Stomach (tissue), 9 donors: ENCODE measurements around the gene ASTN2. TPM values are rescaled to one million over a fixed set of nuclear protein-coding genes. Genes with fewer than 3 reads are reported as not detected.
"Not testable (repeated sequence)": the region's sequence is repeated elsewhere in the genome, so short reads cannot be mapped to it uniquely, and the experiment has no call there.

Experiments
- DNase-seq, 2 donors: peaks; one replicate each; pipeline versions ENCODE4 v3.0.0 to v3.0.0-alpha.2; 2013 to 2019
- H3K27ac ChIP-seq, 5 donors: fragments of 200-600 bp in 4 of 5; sonication (generic) in 4 of 5; one replicate each; pipeline ENCODE4 v1.5.1; 2013 to 2019; ENCODE audit warnings: mild to moderate bottlenecking in 1 of 5, moderate library complexity in 1 of 5
- H3K27me3 ChIP-seq, 3 donors: fragments of 200-600 bp; sonication (generic); one replicate each; pipeline ENCODE4 v1.5.1; 2017 to 2019; ENCODE audit warnings: mixed run types in 1 of 3
- H3K36me3 ChIP-seq, 4 donors: fragments of 200-600 bp; sonication (generic); 1 replicate in 3 of 4; 2 replicates in 1 of 4; pipeline ENCODE4 v1.5.1; 2016 to 2019
- H3K4me1 ChIP-seq, 4 donors: fragments of 200-600 bp; sonication (generic); one replicate each; pipeline ENCODE4 v1.5.1; 2016 to 2019
- H3K4me3 ChIP-seq, 4 donors: fragments of 200-600 bp; sonication (generic) in 3 of 4; one replicate each; pipeline ENCODE4 v1.5.1; 2016 to 2019; ENCODE audit warnings: mild to moderate bottlenecking in 1 of 4
- H3K9me3 ChIP-seq, 4 donors: fragments of 200-600 bp; sonication (generic); one replicate each; pipeline ENCODE4 v1.5.1; 2016 to 2019
- EP300 ChIP-seq: sonication (generic); formaldehyde crosslinking; IDR thresholded peaks from one replicate; pipeline ENCODE4 v1.6.1; 2017; ENCODE audit warnings: antibody characterized with exemption
- POLR2A ChIP-seq, 4 donors: fragments of 450-650 bp; IDR thresholded peaks; one replicate each; pipeline ENCODE4 v1.6.1; 2016; ENCODE audit warnings: antibody characterized with exemption in 4 of 4, control low read depth in 2 of 4, mild to moderate bottlenecking in 1 of 4, moderate library complexity in 1 of 4
- POLR2AphosphoS5 ChIP-seq, 3 donors: sonication (generic); formaldehyde crosslinking; IDR thresholded peaks; one replicate each; pipeline ENCODE4 v1.6.1; 2016; ENCODE audit warnings: antibody characterized with exemption in 3 of 3
- WGBS, 5 donors: extraction: QIAGEN DNeasy Blood & Tissue Kit in 3 of 5; methylation state at CpG; one replicate each; pipeline versions ENCODE4 v1.1.5 to v1.1.7; 2013 to 2018; 5-methylcytosine and 5-hydroxymethylcytosine counted together
- intact Hi-C: fragments of 100-400 bp; cut with DNase I; formaldehyde crosslinking; loops from one replicate; pipeline ENCODE4 v1.15.1; 2023; ENCODE audit warnings: low total_unique reads
- polyA plus RNA-seq, 3 donors: library from polyadenylated mRNA; stranded (reverse); fragments of 200-250 nt; gene quantifications; one replicate each; pipeline ENCODE4 v1.2.3, GENCODE V29; 2013
- total RNA-seq, 5 donors: library from RNA; depleted of rRNA; stranded (reverse); fragments of >200 nt; gene quantifications; one replicate each; pipeline versions ENCODE4 v1.1.0 to v1.2.3, GENCODE V29; 2014 to 2016
- TF ChIP-seq, protein P1 (sequence below), 7 experiments: fragments of 450-650 bp in 4 of 7; fragments of 200-600 bp in 3 of 7; sonication (generic) in 3 of 7; IDR thresholded peaks; one replicate each; pipeline ENCODE4 v1.5.1; 2016 to 2019; ENCODE audit warnings: antibody characterized with exemption in 7 of 7, control low read depth in 2 of 7, mild to moderate bottlenecking in 1 of 7
- donor health status: healthy with polysubstance abuse.
- donor health status: Bipolar disorder and iron deficiency.
- donor health status: healthy.

ASTN2 gene
- total and polyA plus RNA-seq, 8 donors = 2.1 to 22.3 (median 4.2) TPM; not detected in 1

DNA sequence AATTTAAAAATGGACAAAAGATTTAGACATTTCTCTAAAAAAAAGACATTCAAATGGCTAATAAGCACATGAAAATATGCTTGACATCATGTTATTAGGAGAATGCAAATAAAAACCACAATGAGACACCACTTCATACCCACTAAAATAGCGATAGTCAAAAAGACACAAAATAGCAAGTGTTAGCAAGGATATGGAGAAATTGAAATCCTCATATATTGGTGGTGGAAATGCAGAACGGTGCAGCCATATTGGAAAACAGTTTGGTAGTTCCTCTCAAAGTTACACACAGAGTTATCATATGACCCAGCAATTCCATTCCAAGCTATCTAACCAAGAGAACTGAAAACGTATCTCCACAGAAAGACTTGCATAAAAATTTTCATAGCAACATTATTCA, 955.3 kb downstream of the ASTN2 start:
- H3K36me3 ChIP-seq = no peaks in the 10 kb centered on the region
- peaks cover 0 to 13% (median 6%) of the 10 kb centered on the region in 4 donors for H3K9me3 ChIP-seq
- H3K27ac ChIP-seq = no peak overlapping the region
- WGBS, 5 donors = 84 to 92% (median 89%) methylated on average over 3 of the region's 3 CpGs
- no peaks in the 10 kb centered on the region for H3K4me1 ChIP-seq
- no peak overlapping the region for H3K4me3 ChIP-seq
- no peaks in the 10 kb centered on the region for H3K27me3 ChIP-seq
- DNase-seq = no peak
- TF ChIP-seq, protein P1, sequence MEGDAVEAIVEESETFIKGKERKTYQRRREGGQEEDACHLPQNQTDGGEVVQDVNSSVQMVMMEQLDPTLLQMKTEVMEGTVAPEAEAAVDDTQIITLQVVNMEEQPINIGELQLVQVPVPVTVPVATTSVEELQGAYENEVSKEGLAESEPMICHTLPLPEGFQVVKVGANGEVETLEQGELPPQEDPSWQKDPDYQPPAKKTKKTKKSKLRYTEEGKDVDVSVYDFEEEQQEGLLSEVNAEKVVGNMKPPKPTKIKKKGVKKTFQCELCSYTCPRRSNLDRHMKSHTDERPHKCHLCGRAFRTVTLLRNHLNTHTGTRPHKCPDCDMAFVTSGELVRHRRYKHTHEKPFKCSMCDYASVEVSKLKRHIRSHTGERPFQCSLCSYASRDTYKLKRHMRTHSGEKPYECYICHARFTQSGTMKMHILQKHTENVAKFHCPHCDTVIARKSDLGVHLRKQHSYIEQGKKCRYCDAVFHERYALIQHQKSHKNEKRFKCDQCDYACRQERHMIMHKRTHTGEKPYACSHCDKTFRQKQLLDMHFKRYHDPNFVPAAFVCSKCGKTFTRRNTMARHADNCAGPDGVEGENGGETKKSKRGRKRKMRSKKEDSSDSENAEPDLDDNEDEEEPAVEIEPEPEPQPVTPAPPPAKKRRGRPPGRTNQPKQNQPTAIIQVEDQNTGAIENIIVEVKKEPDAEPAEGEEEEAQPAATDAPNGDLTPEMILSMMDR (IDR thresholded peaks at IDR 0.05) = no peak
- TF ChIP-seq POLR2AphosphoS5 (IDR thresholded peaks at IDR 0.05) = no peak
- no peak for TF ChIP-seq POLR2A (IDR thresholded peaks at IDR 0.05)
- TF ChIP-seq EP300 = no peak
- intact Hi-C loops = no loop called here

DNA sequence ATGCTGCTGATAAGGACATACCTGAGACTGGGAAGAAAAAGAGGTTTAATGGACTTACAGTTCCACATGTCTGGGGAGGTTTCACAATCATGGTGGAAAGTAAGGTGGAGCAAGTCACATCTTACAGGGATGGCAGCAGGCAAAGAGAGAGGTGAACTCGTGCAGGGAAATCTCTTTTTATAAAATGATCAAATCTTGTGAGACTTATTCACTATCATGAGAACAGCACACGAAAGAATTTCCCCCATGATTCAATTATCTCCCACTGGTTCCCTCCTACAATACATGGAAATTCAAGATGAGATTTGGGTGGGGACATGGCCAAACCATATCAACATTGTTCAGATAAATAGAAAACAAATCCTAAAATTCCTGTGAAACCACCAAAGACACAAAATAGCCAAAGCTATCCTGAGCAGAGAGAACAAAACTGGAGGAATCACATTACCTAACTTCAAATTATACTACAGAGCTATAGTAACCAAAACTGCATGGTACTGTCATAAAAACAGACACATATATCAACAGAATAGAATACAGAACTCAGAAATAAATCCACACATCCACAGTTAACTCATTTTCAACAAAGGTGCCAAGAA, 958.3 kb downstream of the ASTN2 start:
- DNase-seq = no peak
- intact Hi-C loops = no loop called here
- TF ChIP-seq, protein P1 (IDR thresholded peaks at IDR 0.05) = no peak
- TF ChIP-seq POLR2A (IDR thresholded peaks at IDR 0.05) (no peak), POLR2AphosphoS5 (IDR thresholded peaks at IDR 0.05) (no peak), EP300 (no peak)
- Histone ChIP-seq H3K9me3 (peaks cover 0 to 13% (median 6%) of the 10 kb centered on the region in 4 donors), H3K27me3 (no peaks in the 10 kb centered on the region), H3K27ac (no peak overlapping the region), H3K4me3 (no peak overlapping the region), H3K4me1 (no peaks in the 10 kb centered on the region), H3K36me3 (no peaks in the 10 kb centered on the region)
- 87 to 95% (median 92%) methylated on average over 2 of the region's 2 CpGs for WGBS, 5 donors

DNA sequence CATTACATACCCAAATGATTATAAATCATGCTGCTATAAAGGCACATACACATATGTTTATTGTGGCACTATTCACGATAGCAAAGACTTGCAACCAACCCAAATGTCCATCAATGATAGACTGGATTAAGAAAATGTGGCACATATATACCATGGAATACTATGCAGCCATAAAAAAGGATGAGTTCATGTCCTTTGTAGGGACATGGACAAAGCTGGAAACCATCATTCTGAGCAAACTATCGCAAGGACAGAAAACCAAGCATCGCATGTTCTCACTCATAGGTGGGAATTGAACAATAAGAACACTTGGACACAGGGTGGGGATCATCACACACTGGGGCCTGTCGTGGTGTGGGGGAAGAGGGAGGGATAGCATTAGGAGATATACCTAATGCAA, 960.3 kb downstream of the ASTN2 start:
- H3K4me3 ChIP-seq, H3K36me3 ChIP-seq, intact Hi-C loops, H3K27ac ChIP-seq, H3K4me1 ChIP-seq, H3K27me3 ChIP-seq, DNase-seq: not testable (repeated sequence)
- H3K9me3 ChIP-seq = peaks cover 0 to 13% (median 6%) of the 10 kb centered on the region in 4 donors
- 93 to 100% (median 95%) methylated on average over 4 of the region's 4 CpGs for WGBS, 5 donors

DNA sequence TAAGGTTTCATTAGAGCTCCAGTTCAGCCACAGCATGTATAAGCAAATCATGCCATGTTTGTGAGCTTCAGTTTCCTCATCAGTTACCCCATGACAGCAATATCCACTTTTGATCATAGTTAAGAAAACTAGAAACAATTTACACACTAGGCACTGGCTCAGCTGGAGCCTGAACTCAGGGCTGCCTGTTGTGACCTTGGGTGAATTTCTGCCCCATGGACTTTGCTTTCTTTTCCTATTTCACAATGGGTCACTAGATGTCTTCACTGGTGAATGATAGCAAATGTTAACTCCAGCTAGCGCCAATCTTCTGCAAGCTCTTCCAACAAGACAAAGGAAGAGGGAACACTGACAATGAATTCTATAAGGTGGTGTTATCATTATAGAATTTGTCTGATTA, 961.1 kb downstream of the ASTN2 start:
- H3K27ac ChIP-seq = no peak overlapping the region
- 90 to 100% (median 95%) methylated on average over 1 of the region's 1 CpG for WGBS, 5 donors
- H3K4me3 ChIP-seq = no peak overlapping the region
- intact Hi-C loops = no loop called here
- H3K4me1 ChIP-seq = peaks cover 0 to 7% (median 0%) of the 10 kb centered on the region in 4 donors
- H3K9me3 ChIP-seq = peaks cover 0 to 13% (median 6%) of the 10 kb centered on the region in 4 donors
- DNase-seq = no peak
- no peaks in the 10 kb centered on the region for H3K36me3 ChIP-seq
- TF ChIP-seq EP300 = no peak
- TF ChIP-seq POLR2AphosphoS5 (IDR thresholded peaks at IDR 0.05) = no peak
- no peak for TF ChIP-seq POLR2A (IDR thresholded peaks at IDR 0.05)
- TF ChIP-seq, protein P1 (IDR thresholded peaks at IDR 0.05) = no peak
- H3K27me3 ChIP-seq = no peaks in the 10 kb centered on the region

DNA sequence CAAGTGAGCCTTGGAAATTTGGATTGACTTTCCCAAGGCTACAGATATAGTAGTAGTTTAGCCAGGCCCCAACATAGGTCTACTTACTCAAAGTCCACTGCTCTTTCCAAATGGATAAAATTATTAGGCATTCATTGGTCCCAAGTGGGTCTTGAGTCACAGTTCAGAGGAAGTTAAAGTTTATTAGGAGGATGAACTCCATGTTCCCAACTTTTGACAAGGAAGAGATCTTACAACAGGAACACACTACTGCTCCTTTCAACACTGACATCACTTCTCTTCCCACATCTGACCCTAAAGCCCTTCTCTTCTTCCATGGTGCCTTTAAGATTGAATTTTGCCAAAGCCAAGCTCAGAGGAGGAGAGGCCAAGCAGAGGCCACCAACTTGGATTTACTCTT, 962.2 kb downstream of the ASTN2 start:
- no peak overlapping the region for H3K27ac ChIP-seq
- intact Hi-C loops = no loop called here
- TF ChIP-seq POLR2AphosphoS5 (IDR thresholded peaks at IDR 0.05) (no peak), EP300 (no peak), POLR2A (IDR thresholded peaks at IDR 0.05) (no peak)
- TF ChIP-seq, protein P1 (IDR thresholded peaks at IDR 0.05) = no peak
- H3K4me1 ChIP-seq = peaks cover 0 to 7% (median 0%) of the 10 kb centered on the region in 4 donors
- no peaks in the 10 kb centered on the region for H3K36me3 ChIP-seq
- H3K9me3 ChIP-seq = peaks cover 0 to 13% (median 5%) of the 10 kb centered on the region in 4 donors
- H3K4me3 ChIP-seq = no peak overlapping the region
- H3K27me3 ChIP-seq = no peaks in the 10 kb centered on the region
- DNase-seq = no peak
